Fibroblast of the aortic adventitia (primary cell): ENCODE data around the gene PDK3. TPM values are rescaled to one million over a fixed set of nuclear protein-coding genes. Genes with fewer than 3 reads are reported as not detected.

Experiments
- DNase-seq: peaks from one replicate; pipeline ENCODE4 v3.0.0-alpha.2; 2010; ENCODE audit warnings: low read depth
- H3K4me3 ChIP-seq: 2 replicates; pipeline ENCODE4 v1.5.1; 2011; ENCODE audit warnings: low read depth, mild to moderate bottlenecking, control low read depth, low read length, moderate library complexity
- CTCF ChIP-seq: IDR thresholded peaks from 2 replicates; pipeline ENCODE4 v1.5.1; 2011; ENCODE audit warnings: mild to moderate bottlenecking, low read length, control low read depth, inconsistent platforms; ENCODE audit not compliant: insufficient read depth
- total RNA-seq: library from RNA; depleted of rRNA; stranded (reverse); fragments of >200 nt; gene quantifications from 2 replicates; pipeline ENCODE4 v1.2.3, GENCODE V29; 2012; ENCODE audit warnings: low replicate concordance

Gene PDK3
- total RNA-seq, 1 donor: 6.7 TPM

DNA sequence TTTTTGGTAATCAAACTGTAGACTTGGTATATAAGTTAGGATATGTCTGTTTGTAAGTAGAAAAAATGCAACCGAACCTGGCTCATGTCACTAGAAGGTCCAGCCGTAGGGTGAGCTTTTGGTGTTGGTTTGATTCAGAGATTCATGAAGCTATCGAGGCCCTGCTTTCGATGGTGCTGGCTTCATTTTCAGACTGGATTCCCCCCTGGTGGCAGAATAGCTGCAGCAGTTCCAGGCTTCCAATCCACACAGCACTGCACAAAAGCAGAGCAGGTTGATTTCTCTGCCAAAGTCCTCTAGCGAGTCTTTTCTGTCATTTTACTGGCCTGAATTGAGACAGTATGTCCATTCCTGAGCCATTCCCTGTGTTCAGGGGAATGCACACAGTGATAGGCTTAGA lies 33.1 kb downstream of the PDK3 start:
- DNase-seq: peak; percentile 39
- H3K4me3 ChIP-seq: no peak overlapping the region
- TF ChIP-seq CTCF: peak; percentile 49

DNA sequence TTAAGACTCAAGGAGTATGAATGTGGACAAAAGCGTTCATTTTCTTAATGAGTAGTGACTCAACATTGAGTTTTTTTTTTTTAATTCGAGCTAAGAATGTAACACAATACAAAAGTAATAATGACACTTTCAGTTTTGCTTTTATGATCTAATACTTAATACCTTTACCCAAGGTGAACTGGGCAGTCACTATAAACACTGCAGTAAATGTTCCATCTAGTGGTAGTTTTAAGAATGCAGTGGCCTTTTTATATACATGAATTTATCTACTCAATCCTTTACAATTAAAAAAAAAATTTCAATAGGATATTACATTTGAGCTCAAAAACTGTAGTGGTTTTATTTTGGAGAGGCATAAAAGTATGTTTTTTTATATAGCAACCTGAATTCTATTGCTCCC lies 33.9 kb downstream of the PDK3 start:
- peak; percentile 43 for DNase-seq
- H3K4me3 ChIP-seq: no peak overlapping the region
- TF ChIP-seq CTCF: peak; percentile 70

DNA sequence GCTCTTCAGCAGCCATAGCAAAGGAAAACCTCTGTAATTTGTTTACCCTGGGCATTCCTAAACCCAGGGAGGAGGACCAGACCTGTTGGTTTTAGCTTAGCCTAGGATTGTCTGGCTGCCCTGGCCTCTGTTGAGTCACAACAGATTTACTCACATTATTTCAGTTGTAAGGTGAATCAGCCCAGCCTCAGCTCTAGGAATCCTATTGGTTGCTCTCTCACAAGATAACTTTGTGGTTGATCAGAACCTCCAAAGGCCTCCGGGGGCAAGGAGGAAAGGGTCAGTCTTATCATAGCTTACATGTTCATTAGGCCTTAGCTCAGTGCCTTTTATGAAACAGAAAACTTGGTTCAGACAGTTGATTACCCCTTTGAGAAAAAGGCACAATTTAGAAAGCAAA lies 41.0 kb downstream of the PDK3 start:
- no peak overlapping the region for H3K4me3 ChIP-seq
- TF ChIP-seq CTCF: no peak
- DNase-seq: peak; percentile 17

- no peak for TF ChIP-seq CTCF
- H3K4me3 ChIP-seq: no peak overlapping the region
- no peak for DNase-seq
Observed at GRCh38 chrX:24508375-24508774, 43.3 kb downstream of the PDK3 start.

DNA sequence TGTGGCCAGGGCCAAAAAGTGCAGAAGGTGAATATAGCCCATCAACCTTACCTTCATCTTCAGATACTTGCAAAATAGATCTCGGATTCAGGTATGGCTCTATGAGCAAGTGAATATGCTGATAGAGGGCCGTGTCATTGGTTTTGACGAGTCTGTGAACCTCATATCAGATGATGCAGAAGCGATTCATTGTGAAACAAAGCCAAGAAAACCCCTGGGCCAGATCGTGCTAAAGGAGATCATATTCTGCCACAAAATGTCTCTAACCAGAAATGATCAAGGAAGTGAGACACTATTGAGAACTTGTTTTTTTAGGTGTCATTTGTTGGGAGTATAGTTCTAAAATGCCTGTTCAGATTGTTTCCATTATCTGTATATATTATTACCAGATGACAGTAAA lies 48.3 kb downstream of the PDK3 start:
- TF ChIP-seq CTCF: no peak
- H3K4me3 ChIP-seq: no peak overlapping the region
- no peak for DNase-seq

- peak; percentile 10 for TF ChIP-seq CTCF
- H3K4me3 ChIP-seq: no peak overlapping the region
- DNase-seq: peak; percentile 21
Observed at GRCh38 chrX:24515447-24515846, 50.4 kb downstream of the PDK3 start.

DNA sequence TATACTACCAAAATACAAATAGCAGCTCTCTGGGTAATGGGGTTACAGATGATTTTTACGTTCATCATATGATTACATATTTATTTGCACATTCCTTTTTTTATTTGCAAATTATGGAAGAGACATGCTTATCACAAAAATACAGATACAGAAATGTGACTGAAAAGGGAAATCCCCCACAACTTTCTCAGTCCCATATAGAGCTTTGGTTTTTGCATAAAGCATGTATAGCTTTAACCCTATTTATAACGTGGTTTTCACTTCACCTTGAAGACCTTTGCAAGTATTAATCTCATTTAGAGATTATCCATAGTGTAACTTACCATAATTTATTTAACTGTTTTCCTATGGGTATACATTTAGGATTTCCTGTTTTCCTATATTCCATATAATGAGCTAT lies 55.4 kb downstream of the PDK3 start:
- DNase-seq: no peak
- TF ChIP-seq CTCF: no peak

More for the DNA sequence above, 55.4 kb downstream of the PDK3 start:
- no peak overlapping the region for H3K4me3 ChIP-seq
